ENCODE results near the gene OVCH1.
"Not testable (repeated sequence)": the region's sequence is repeated elsewhere in the genome, so short reads cannot be mapped to it uniquely, and the experiment has no call there.

DNA sequence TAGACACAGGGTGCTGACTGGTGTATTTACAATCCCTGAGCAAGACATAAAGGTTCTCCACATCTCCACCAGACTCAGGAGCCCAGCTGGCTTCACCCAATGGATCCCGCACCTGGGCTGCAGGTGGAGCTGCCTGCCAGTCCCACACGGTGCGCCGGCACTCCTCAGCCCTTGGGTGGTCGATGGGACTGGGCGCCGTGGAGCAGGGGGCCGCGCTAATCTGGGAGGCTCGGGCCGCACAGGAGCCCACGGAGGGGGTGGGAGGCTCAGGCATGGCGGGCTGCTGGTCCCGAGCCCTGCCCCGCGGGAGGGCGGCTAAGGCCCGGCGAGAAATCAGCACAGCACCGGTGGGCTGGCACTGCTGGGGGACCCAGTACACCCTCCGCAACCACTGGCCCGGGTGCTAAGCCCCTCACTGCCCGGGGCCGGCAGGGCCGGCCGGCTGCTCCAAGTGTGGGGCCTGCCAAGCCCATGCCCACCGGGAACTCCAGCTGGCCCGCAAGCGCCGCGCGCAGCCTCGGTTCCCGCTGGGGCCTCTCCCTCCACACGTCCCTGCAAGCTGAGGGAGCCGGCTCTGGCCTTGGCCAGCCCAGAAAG is 111.3 kb downstream of the OVCH1 start:
- TF ChIP-seq, protein P1, sequence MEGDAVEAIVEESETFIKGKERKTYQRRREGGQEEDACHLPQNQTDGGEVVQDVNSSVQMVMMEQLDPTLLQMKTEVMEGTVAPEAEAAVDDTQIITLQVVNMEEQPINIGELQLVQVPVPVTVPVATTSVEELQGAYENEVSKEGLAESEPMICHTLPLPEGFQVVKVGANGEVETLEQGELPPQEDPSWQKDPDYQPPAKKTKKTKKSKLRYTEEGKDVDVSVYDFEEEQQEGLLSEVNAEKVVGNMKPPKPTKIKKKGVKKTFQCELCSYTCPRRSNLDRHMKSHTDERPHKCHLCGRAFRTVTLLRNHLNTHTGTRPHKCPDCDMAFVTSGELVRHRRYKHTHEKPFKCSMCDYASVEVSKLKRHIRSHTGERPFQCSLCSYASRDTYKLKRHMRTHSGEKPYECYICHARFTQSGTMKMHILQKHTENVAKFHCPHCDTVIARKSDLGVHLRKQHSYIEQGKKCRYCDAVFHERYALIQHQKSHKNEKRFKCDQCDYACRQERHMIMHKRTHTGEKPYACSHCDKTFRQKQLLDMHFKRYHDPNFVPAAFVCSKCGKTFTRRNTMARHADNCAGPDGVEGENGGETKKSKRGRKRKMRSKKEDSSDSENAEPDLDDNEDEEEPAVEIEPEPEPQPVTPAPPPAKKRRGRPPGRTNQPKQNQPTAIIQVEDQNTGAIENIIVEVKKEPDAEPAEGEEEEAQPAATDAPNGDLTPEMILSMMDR (IDR thresholded peaks at IDR 0.05) = not testable (repeated sequence)
- not testable (repeated sequence) for TF ChIP-seq EZH2phosphoT487, EZH2 (IDR thresholded peaks at IDR 0.05)
